HepG2 (cell line): ENCODE data around the gene ENPP1. TPM values are rescaled to one million over a fixed set of nuclear protein-coding genes. Genes with fewer than 3 reads are reported as not detected.

ENCODE experiments used
- EZH2 ChIP-seq: conservative IDR thresholded peaks from 2 replicates; pipeline ENCODE4 v1.6.1; 2012; ENCODE audit warnings: mild to moderate bottlenecking, low read depth, low read length, moderate library complexity
- FOXA3 ChIP-seq: IDR thresholded peaks from 2 replicates; pipeline ENCODE4 v1.6.1; 2016; ENCODE audit warnings: missing genetic modification reagents, missing compliant biosample characterization
- GFI1 ChIP-seq: sonication (generic); formaldehyde crosslinking; IDR thresholded peaks from 2 replicates; pipeline ENCODE4 v1.5.0; 2020; ENCODE audit warnings: missing genetic modification reagents, mild to moderate bottlenecking, borderline replicate concordance
- NFKB2 ChIP-seq: sonication (generic); formaldehyde crosslinking; IDR thresholded peaks from 2 replicates; pipeline ENCODE4 v1.4.0; 2020; ENCODE audit warnings: missing genetic modification reagents, borderline replicate concordance
- POGZ ChIP-seq: sonication (generic); formaldehyde crosslinking; IDR thresholded peaks from 2 replicates; pipeline ENCODE4 v1.4.0; 2020; ENCODE audit warnings: mild to moderate bottlenecking, missing genetic modification reagents
- RARA ChIP-seq: IDR thresholded peaks from 2 replicates; pipeline ENCODE4 v1.6.1; 2016; ENCODE audit warnings: missing genetic modification reagents, missing compliant biosample characterization
- RFX3 ChIP-seq: IDR thresholded peaks from 2 replicates; pipeline ENCODE4 v1.6.1; 2016; ENCODE audit warnings: missing biosample characterization, missing genetic modification reagents
- SMARCC2 ChIP-seq: fragments of 450-650 bp; IDR thresholded peaks from 2 replicates; pipeline ENCODE4 v1.6.1; 2017; ENCODE audit warnings: antibody characterized with exemption, mild to moderate bottlenecking
- polyA plus RNA-seq, 8 experiments: library from polyadenylated mRNA; depleted of rRNA in 3 of 8; stranded (reverse) in 7 of 8; unstranded in 1 of 8; fragments of >200 nt; fragmentation: Illumina TruSeq in 4 of 8; extraction: Trizol in 4 of 8; gene quantifications; 2 replicates each; pipeline versions ENCODE4 v1.2.1 to v1.2.3, GENCODE V29; 2011 to 2016; ENCODE audit warnings: low read depth in 4 of 8, missing spikeins in 1 of 8, mixed read lengths in 1 of 8; ENCODE audit not compliant: insufficient read depth in 1 of 8
- total RNA-seq, 5 experiments: library from RNA; depleted of rRNA; stranded (reverse); fragments of >200 nt; fragmentation: Illumina TruSeq; extraction: Trizol; gene quantifications; 2 replicates each; pipeline ENCODE4 v1.2.3, GENCODE V29; 2016; ENCODE audit warnings: low read depth in 1 of 5
- TF ChIP-seq, protein P1 (sequence below), 2 experiments: sonication (generic) in 1 of 2; formaldehyde crosslinking in 1 of 2; IDR thresholded peaks; 2 replicates each; pipeline versions ENCODE4 v1.6.1 to v1.9.0; 2014 to 2022; ENCODE audit warnings: antibody characterized with exemption in 1 of 2, borderline replicate concordance in 1 of 2, inconsistent platforms in 1 of 2, low read depth in 1 of 2, missing genetic modification reagents in 1 of 2
- TF ChIP-seq, protein P2 (sequence below): sonication (generic); formaldehyde crosslinking; IDR thresholded peaks from 2 replicates; pipeline ENCODE4 v1.4.0; 2020; ENCODE audit warnings: missing genetic modification reagents
- TF ChIP-seq, protein P3 (sequence below): IDR thresholded peaks from 2 replicates; pipeline ENCODE4 v1.6.1; 2016; ENCODE audit warnings: missing compliant biosample characterization, missing genetic modification reagents, borderline replicate concordance
- TF ChIP-seq, protein P4 (sequence below): sonication (generic); formaldehyde crosslinking; IDR thresholded peaks from 2 replicates; pipeline ENCODE4 v1.4.0; 2020; ENCODE audit warnings: missing genetic modification reagents, mild to moderate bottlenecking, borderline replicate concordance
- TF ChIP-seq, protein P5 (sequence below): sonication (generic); formaldehyde crosslinking; IDR thresholded peaks from 2 replicates; pipeline ENCODE4 v1.8.0; 2022; ENCODE audit warnings: mild to moderate bottlenecking, missing genetic modification reagents, moderate library complexity
- TF ChIP-seq, protein P6 (sequence below): sonication (generic); formaldehyde crosslinking; conservative IDR thresholded peaks from 2 replicates; pipeline ENCODE4 v1.4.0; 2020; ENCODE audit warnings: mild to moderate bottlenecking, missing genetic modification reagents, moderate library complexity

ENPP1 gene
- total and polyA plus RNA-seq, 2 of the 13 experiments (the other 11 are each of a cell fraction or from before 2014, with no cell fraction given) = 56.5 to 160 TPM

DNA sequence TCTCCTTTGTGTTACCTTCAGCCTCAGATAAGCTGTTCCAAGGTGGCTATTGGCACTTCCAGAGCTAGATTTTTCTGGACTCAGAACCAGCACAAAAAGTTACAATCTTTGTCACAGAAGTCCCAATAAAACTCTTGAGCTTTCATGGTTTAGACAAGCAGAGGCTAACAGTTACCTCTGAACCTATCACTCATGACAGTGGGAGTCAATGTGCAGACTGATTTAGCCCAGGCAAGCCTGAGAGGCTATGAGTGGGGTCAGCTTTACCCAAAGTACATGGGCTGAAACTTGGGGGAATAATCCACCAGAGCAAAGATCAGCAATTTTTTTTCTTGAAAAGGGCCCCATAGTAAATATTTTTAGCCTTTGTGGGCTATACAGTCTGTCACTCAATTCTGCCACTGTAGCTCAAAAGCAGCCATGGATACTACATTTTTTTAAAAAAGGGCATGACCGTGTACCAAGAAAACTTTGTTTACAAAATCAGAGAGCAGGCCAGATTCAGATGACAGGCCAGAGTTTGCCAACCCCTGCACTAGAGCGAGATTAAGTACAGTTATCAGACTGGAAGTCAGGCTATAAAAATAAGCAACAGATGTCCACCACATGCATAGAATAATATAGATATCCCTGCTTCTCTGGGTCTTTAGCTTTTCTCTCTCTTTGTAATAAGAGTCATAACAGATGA is 123.4 kb downstream of the ENPP1 start (continued):
- TF ChIP-seq, protein P1, sequence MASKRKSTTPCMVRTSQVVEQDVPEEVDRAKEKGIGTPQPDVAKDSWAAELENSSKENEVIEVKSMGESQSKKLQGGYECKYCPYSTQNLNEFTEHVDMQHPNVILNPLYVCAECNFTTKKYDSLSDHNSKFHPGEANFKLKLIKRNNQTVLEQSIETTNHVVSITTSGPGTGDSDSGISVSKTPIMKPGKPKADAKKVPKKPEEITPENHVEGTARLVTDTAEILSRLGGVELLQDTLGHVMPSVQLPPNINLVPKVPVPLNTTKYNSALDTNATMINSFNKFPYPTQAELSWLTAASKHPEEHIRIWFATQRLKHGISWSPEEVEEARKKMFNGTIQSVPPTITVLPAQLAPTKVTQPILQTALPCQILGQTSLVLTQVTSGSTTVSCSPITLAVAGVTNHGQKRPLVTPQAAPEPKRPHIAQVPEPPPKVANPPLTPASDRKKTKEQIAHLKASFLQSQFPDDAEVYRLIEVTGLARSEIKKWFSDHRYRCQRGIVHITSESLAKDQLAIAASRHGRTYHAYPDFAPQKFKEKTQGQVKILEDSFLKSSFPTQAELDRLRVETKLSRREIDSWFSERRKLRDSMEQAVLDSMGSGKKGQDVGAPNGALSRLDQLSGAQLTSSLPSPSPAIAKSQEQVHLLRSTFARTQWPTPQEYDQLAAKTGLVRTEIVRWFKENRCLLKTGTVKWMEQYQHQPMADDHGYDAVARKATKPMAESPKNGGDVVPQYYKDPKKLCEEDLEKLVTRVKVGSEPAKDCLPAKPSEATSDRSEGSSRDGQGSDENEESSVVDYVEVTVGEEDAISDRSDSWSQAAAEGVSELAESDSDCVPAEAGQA (IDR thresholded peaks at IDR 0.05; ENCODE audit: low read depth) = no peak
- TF ChIP-seq, protein P1 (CRISPR knock-in tag; IDR thresholded peaks at IDR 0.05; ENCODE audit: borderline replicate concordance) = no peak
- TF ChIP-seq RARA (CRISPR knock-in tag) (peak; percentile 58; the same call in 1 of the 2 replicates), POGZ (CRISPR knock-in tag) (no peak), RFX3 (CRISPR knock-in tag) (no peak), FOXA3 (CRISPR knock-in tag) (0 out of 2 replicates have a peak, but pooled peaks have one; percentile 27), EZH2 (no peak), SMARCC2 (no peak), GFI1 (CRISPR knock-in tag) (peak; percentile 76; the same call in 1 of the 2 replicates), NFKB2 (CRISPR knock-in tag) (no peak)
- TF ChIP-seq, protein P2, sequence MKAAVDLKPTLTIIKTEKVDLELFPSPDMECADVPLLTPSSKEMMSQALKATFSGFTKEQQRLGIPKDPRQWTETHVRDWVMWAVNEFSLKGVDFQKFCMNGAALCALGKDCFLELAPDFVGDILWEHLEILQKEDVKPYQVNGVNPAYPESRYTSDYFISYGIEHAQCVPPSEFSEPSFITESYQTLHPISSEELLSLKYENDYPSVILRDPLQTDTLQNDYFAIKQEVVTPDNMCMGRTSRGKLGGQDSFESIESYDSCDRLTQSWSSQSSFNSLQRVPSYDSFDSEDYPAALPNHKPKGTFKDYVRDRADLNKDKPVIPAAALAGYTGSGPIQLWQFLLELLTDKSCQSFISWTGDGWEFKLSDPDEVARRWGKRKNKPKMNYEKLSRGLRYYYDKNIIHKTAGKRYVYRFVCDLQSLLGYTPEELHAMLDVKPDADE (CRISPR knock-in tag) = no peak
- TF ChIP-seq, protein P3, sequence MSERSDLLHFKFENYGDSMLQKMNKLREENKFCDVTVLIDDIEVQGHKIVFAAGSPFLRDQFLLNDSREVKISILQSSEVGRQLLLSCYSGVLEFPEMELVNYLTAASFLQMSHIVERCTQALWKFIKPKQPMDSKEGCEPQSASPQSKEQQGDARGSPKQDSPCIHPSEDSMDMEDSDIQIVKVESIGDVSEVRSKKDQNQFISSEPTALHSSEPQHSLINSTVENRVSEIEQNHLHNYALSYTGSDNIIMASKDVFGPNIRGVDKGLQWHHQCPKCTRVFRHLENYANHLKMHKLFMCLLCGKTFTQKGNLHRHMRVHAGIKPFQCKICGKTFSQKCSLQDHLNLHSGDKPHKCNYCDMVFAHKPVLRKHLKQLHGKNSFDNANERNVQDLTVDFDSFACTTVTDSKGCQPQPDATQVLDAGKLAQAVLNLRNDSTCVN = no peak
- TF ChIP-seq, protein P4, sequence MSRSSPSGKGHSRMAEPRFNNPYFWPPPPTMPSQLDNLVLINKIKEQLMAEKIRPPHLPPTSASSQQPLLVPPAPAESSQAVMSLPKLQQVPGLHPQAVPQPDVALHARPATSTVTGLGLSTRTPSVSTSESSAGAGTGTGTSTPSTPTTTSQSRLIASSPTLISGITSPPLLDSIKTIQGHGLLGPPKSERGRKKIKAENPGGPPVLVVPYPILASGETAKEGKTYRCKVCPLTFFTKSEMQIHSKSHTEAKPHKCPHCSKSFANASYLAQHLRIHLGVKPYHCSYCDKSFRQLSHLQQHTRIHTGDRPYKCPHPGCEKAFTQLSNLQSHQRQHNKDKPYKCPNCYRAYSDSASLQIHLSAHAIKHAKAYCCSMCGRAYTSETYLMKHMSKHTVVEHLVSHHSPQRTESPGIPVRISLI (CRISPR knock-in tag) = peak; percentile 59; the same call in 1 of the 2 replicates
- TF ChIP-seq, protein P5, sequence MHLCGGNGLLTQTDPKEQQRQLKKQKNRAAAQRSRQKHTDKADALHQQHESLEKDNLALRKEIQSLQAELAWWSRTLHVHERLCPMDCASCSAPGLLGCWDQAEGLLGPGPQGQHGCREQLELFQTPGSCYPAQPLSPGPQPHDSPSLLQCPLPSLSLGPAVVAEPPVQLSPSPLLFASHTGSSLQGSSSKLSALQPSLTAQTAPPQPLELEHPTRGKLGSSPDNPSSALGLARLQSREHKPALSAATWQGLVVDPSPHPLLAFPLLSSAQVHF (CRISPR knock-in tag) = no peak
- TF ChIP-seq, protein P6, sequence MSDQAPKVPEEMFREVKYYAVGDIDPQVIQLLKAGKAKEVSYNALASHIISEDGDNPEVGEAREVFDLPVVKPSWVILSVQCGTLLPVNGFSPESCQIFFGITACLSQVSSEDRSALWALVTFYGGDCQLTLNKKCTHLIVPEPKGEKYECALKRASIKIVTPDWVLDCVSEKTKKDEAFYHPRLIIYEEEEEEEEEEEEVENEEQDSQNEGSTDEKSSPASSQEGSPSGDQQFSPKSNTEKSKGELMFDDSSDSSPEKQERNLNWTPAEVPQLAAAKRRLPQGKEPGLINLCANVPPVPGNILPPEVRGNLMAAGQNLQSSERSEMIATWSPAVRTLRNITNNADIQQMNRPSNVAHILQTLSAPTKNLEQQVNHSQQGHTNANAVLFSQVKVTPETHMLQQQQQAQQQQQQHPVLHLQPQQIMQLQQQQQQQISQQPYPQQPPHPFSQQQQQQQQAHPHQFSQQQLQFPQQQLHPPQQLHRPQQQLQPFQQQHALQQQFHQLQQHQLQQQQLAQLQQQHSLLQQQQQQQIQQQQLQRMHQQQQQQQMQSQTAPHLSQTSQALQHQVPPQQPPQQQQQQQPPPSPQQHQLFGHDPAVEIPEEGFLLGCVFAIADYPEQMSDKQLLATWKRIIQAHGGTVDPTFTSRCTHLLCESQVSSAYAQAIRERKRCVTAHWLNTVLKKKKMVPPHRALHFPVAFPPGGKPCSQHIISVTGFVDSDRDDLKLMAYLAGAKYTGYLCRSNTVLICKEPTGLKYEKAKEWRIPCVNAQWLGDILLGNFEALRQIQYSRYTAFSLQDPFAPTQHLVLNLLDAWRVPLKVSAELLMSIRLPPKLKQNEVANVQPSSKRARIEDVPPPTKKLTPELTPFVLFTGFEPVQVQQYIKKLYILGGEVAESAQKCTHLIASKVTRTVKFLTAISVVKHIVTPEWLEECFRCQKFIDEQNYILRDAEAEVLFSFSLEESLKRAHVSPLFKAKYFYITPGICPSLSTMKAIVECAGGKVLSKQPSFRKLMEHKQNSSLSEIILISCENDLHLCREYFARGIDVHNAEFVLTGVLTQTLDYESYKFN (CRISPR knock-in tag) = peak; percentile 52
